Ishikawa (cell line): ENCODE data around the gene CEACAM16.

Source experiments
- EP300 ChIP-seq: IDR thresholded peaks from 2 replicates; pipeline ENCODE4 v1.6.1; 2012; ENCODE audit warnings: borderline replicate concordance
- FOXM1 ChIP-seq: IDR thresholded peaks from 2 replicates; pipeline ENCODE4 v1.6.1; 2012; ENCODE audit warnings: low read depth, borderline replicate concordance
- REST ChIP-seq: IDR thresholded peaks from 2 replicates; pipeline ENCODE4 v1.6.1; 2012; ENCODE audit warnings: low read depth, mild to moderate bottlenecking
- TAF1 ChIP-seq: IDR thresholded peaks from 2 replicates; pipeline ENCODE4 v1.6.1; 2012; ENCODE audit warnings: low read depth, mild to moderate bottlenecking

GRCh38 chr19:44681992-44682790 is 16.8 kb upstream of the CEACAM16 start:
- TF ChIP-seq EP300 (no peak), FOXM1 (no peak), REST (no peak), TAF1 (no peak)
